22Rv1 (cell line): ENCODE data around the gene NTF4.

ENCODE experiments used
- ZFX ChIP-seq: fragments of 450-650 bp; IDR thresholded peaks from 2 replicates; pipeline ENCODE4 v1.6.1; 2017; ENCODE audit warnings: antibody characterized with exemption, borderline replicate concordance
- TF ChIP-seq, protein P1 (sequence below): fragments of 450-650 bp; IDR thresholded peaks from 2 replicates; pipeline ENCODE4 v1.5.1; 2017; ENCODE audit warnings: mild to moderate bottlenecking

- TF ChIP-seq, protein P1, sequence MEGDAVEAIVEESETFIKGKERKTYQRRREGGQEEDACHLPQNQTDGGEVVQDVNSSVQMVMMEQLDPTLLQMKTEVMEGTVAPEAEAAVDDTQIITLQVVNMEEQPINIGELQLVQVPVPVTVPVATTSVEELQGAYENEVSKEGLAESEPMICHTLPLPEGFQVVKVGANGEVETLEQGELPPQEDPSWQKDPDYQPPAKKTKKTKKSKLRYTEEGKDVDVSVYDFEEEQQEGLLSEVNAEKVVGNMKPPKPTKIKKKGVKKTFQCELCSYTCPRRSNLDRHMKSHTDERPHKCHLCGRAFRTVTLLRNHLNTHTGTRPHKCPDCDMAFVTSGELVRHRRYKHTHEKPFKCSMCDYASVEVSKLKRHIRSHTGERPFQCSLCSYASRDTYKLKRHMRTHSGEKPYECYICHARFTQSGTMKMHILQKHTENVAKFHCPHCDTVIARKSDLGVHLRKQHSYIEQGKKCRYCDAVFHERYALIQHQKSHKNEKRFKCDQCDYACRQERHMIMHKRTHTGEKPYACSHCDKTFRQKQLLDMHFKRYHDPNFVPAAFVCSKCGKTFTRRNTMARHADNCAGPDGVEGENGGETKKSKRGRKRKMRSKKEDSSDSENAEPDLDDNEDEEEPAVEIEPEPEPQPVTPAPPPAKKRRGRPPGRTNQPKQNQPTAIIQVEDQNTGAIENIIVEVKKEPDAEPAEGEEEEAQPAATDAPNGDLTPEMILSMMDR, result no peak
- no peak for TF ChIP-seq ZFX
Measured at GRCh38 chr19:49086296-49086695, 21.7 kb upstream of the NTF4 start.
